ENCODE measurements around the gene GOLGA6L22.
"Not testable (repeated sequence)": the region's sequence is repeated elsewhere in the genome, so short reads cannot be mapped to it uniquely, and the experiment has no call there.

GOLGA6L22 gene

GRCh38 chr15:22458603-22459002 lies at the start of gene GOLGA6L22:
GOLGA6L22 (plus strand) TSS chr15:22458903; CDS start chr15:22458994, 91 bp downstream.
- DNase-seq: not testable (repeated sequence)

- not testable (repeated sequence) for DNase-seq
Observed at GRCh38 chr15:22417288-22417687, 41.4 kb upstream of the GOLGA6L22 start.

GRCh38 chr15:22417795-22418194 lies 40.9 kb upstream of the GOLGA6L22 start:
- DNase-seq: not testable (repeated sequence)

GRCh38 chr15:22418212-22418611 lies 40.5 kb upstream of the GOLGA6L22 start:
- DNase-seq: not testable (repeated sequence)

GRCh38 chr15:22418666-22419065 lies 40.0 kb upstream of the GOLGA6L22 start:
- DNase-seq: not testable (repeated sequence)

- not testable (repeated sequence) for DNase-seq
Observed at GRCh38 chr15:22420340-22420739, 38.4 kb upstream of the GOLGA6L22 start.

- not testable (repeated sequence) for DNase-seq
Observed at GRCh38 chr15:22429426-22429825, 29.3 kb upstream of the GOLGA6L22 start.

GRCh38 chr15:22431687-22432086 lies 27.0 kb upstream of the GOLGA6L22 start:
- DNase-seq: not testable (repeated sequence)

GRCh38 chr15:22494490-22495113 lies 35.9 kb downstream of the GOLGA6L22 start:
- DNase-seq: peak; percentile 21

GRCh38 chr15:22497200-22497599 lies 38.5 kb downstream of the GOLGA6L22 start:
- DNase-seq: not testable (repeated sequence)

GRCh38 chr15:22498220-22498925 lies 39.7 kb downstream of the GOLGA6L22 start:
- DNase-seq: not testable (repeated sequence)

- not testable (repeated sequence) for DNase-seq
Observed at GRCh38 chr15:22502272-22502671, 43.6 kb downstream of the GOLGA6L22 start.

- DNase-seq: not testable (repeated sequence)
Observed at GRCh38 chr15:22506959-22507358, 48.3 kb downstream of the GOLGA6L22 start.

- DNase-seq: not testable (repeated sequence)
Observed at GRCh38 chr15:22516140-22516539, 57.4 kb downstream of the GOLGA6L22 start.

Data from activated CD4-positive, alpha-beta T cell treated with anti-CD3 and anti-CD28 coated beads, Interleukin-2, amount 50 U/mL, for 16 hours (primary cell).